ENCODE results near the gene GPR137C. TPM values are rescaled to one million over a fixed set of nuclear protein-coding genes. Genes with fewer than 3 reads are reported as not detected.

GPR137C gene
- total and polyA plus RNA-seq, 2 of the 13 experiments (the other 11 are each of a cell fraction or from before 2014, with no cell fraction given), result 0.34 to 0.51 TPM

- TF ChIP-seq U2AF1 (optimal IDR thresholded peaks at IDR 0.05; ENCODE audit: low read depth, low read length) (no peak), PHB2 (IDR thresholded peaks at IDR 0.05; ENCODE audit: partially characterized antibody) (no peak), ZBTB46 (CRISPR knock-in tag; IDR thresholded peaks at IDR 0.05; ENCODE audit: borderline replicate concordance) (no peak), ZMYM2 (CRISPR knock-in tag; IDR thresholded peaks at IDR 0.05) (no peak), ZNF335 (CRISPR knock-in tag; IDR thresholded peaks at IDR 0.05) (no peak), CHD2 (IDR thresholded peaks at IDR 0.05; ENCODE audit: low read depth, low read length) (no peak), PHF5A (CRISPR knock-in tag; IDR thresholded peaks at IDR 0.05; ENCODE audit: low read depth, unreplicated experiment) (no peak), ZNF841 (CRISPR knock-in tag; IDR thresholded peaks at IDR 0.05; ENCODE audit: borderline replicate concordance) (no peak), TFAP4 (IDR thresholded peaks at IDR 0.05; ENCODE audit: borderline replicate concordance, low read depth) (no peak), KLF15 (CRISPR knock-in tag; IDR thresholded peaks at IDR 0.05; ENCODE audit: borderline replicate concordance) (no peak), ZNF232 (CRISPR knock-in tag; IDR thresholded peaks at IDR 0.05; ENCODE audit: borderline replicate concordance) (no peak), KDM5B (CRISPR knock-in tag; IDR thresholded peaks at IDR 0.05; ENCODE audit: borderline replicate concordance) (no peak), HES4 (CRISPR knock-in tag; IDR thresholded peaks at IDR 0.05; ENCODE audit: borderline replicate concordance) (no peak), ARHGAP35 (CRISPR knock-in tag; IDR thresholded peaks at IDR 0.05; ENCODE audit: borderline replicate concordance) (no peak), KLF9 (CRISPR knock-in tag; IDR thresholded peaks at IDR 0.05; ENCODE audit: low read depth) (no peak), SIN3A (IDR thresholded peaks at IDR 0.05; ENCODE audit: borderline replicate concordance, low read depth, low read length) (no peak), GLI4 (CRISPR knock-in tag; IDR thresholded peaks at IDR 0.05; ENCODE audit: borderline replicate concordance) (no peak), ZNF142 (CRISPR knock-in tag; IDR thresholded peaks at IDR 0.05) (no peak)
- BruUV-seq (replicated peaks), result no TSS peak
- Histone ChIP-seq H3K9ac (ENCODE audit: insufficient read depth, low read depth, low read length) (no peak overlapping the region), H3K4me1 (ENCODE audit: insufficient read depth, low read length) (no peaks in the 10 kb centered on the region), H3K79me2 (ENCODE audit: insufficient read depth, low read length) (no peaks in the 10 kb centered on the region), H3K27ac (ENCODE audit: extremely low read length, insufficient read depth, low read length) (no peak overlapping the region), H3K4me2 (ENCODE audit: low read depth, low read length) (no peak overlapping the region), H3K4me3 (replicated peaks in 1 of 3; ENCODE audit: insufficient read depth in 1 of 3, low read depth in 2 of 3, low read length in 3 of 3) (no peak overlapping the region), H3K9me3 (ENCODE audit: low read length) (no peaks in the 10 kb centered on the region), H4K20me1 (ENCODE audit: insufficient read depth, low read length) (no peaks in the 10 kb centered on the region), H2AFZ (ENCODE audit: low read length) (no peak overlapping the region), H3K36me3 (replicated peaks in 1 of 2; ENCODE audit: control insufficient read depth in 1 of 2, insufficient read depth in 2 of 2, low read length in 2 of 2) (peaks cover 11 to 38% of the 10 kb centered on the region in 2 experiments), H3K27me3 (ENCODE audit: control insufficient read depth in 1 of 2, insufficient read depth in 2 of 2, low read length in 2 of 2) (no peaks in the 10 kb centered on the region)
- CTCF ChIA-PET (ENCODE audit: low intra/inter-chr PET ratio, low total read pairs), result no interaction called here
- 93% methylated on average over 1 of the region's 1 CpG for WGBS (ENCODE audit: low lambda C conversion rate)
- no peak for ATAC-seq
- POLR2A ChIA-PET, result no interaction called here
- intact Hi-C loops (cut with micrococcal nuclease; ENCODE audit: unreplicated experiment) (no loop called here), in situ Hi-C loops (cut with HindIII; ENCODE audit: extremely low pct_ligation_motif_present, low pct_unique_long_range_greater_than_20kb) (no loop called here)
- no peak for DNase-seq (ENCODE audit: low spot score)
- no peak for FAIRE-seq
These were observed 108.2 kb downstream of the GPR137C start for GRCh38 chr14:52660832-52661231.

All from HepG2 (cell line).